Rectal smooth muscle tissue (tissue), 1 donor: ENCODE results near the gene FCAMR.

Source experiments
- H3K27ac ChIP-seq: one replicate; pipeline ENCODE4 v1.7.0; 2013; ENCODE audit warnings: low read depth, low read length, inconsistent platforms
- H3K27me3 ChIP-seq: one replicate; pipeline ENCODE4 v1.7.0; 2013; ENCODE audit warnings: low read length; ENCODE audit not compliant: control insufficient read depth, insufficient read depth
- H3K36me3 ChIP-seq: one replicate; pipeline ENCODE4 v1.7.0; 2013; ENCODE audit warnings: low read length; ENCODE audit not compliant: control insufficient read depth, insufficient read depth
- H3K4me1 ChIP-seq: one replicate; pipeline ENCODE4 v1.7.0; 2013; ENCODE audit warnings: low read length; ENCODE audit not compliant: control insufficient read depth, insufficient read depth
- H3K4me3 ChIP-seq: one replicate; pipeline ENCODE4 v1.7.0; 2013; ENCODE audit warnings: low read length
- H3K9ac ChIP-seq: one replicate; pipeline ENCODE4 v1.7.0; 2013; ENCODE audit warnings: low read length

The FCAMR gene, protein sequence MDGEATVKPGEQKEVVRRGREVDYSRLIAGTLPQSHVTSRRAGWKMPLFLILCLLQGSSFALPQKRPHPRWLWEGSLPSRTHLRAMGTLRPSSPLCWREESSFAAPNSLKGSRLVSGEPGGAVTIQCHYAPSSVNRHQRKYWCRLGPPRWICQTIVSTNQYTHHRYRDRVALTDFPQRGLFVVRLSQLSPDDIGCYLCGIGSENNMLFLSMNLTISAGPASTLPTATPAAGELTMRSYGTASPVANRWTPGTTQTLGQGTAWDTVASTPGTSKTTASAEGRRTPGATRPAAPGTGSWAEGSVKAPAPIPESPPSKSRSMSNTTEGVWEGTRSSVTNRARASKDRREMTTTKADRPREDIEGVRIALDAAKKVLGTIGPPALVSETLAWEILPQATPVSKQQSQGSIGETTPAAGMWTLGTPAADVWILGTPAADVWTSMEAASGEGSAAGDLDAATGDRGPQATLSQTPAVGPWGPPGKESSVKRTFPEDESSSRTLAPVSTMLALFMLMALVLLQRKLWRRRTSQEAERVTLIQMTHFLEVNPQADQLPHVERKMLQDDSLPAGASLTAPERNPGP

GRCh38 chr1:206970446-206970845 lies at the start of gene FCAMR:
Gene FCAMR (minus strand): TSS chr1:206970460. CDS start chr1:206970125, 335 bp downstream.
- Histone ChIP-seq H3K9ac (no peak within 1 kb of the TSS), H3K4me1 (no peaks in the 10 kb centered on the region), H3K4me3 (no peak within 1 kb of the TSS), H3K36me3 (no peaks in the 10 kb centered on the region), H3K27ac (no peak within 1 kb of the TSS), H3K27me3 (no peaks in the 10 kb centered on the region)

DNA sequence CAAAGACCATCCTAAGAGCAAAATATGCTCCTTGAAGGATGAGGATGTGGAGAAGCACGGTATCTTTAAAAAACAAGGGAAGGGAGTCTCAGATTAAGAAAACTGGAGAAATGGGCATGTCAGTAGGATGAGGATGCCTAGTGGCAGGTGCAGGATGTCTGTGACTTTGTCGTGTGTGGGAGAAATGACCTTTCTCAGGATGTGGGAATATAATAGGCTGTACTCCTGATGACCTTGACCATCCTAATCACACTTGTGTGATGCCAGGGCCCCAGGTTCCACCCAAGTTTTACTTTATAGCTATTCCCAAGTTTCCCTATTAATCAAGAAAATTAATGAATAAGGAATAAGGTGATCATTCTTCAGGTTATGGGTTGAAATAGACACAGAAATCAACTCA lies 49.4 kb upstream of the FCAMR start:
- H3K4me1 ChIP-seq, result no peaks in the 10 kb centered on the region
- H3K36me3 ChIP-seq, result no peaks in the 10 kb centered on the region
- no peak overlapping the region for H3K4me3 ChIP-seq
- H3K9ac ChIP-seq, result no peak overlapping the region
- no peak overlapping the region for H3K27ac ChIP-seq
- no peaks in the 10 kb centered on the region for H3K27me3 ChIP-seq

- Histone ChIP-seq H3K9ac (no peak overlapping the region), H3K4me3 (no peak overlapping the region), H3K27ac (no peak overlapping the region)
Observed at GRCh38 chr1:207019161-207019560, 48.9 kb upstream of the FCAMR start.

GRCh38 chr1:207018707-207019106 lies 48.4 kb upstream of the FCAMR start:
- Histone ChIP-seq H3K9ac (no peak overlapping the region), H3K27ac (no peak overlapping the region), H3K4me1 (no peaks in the 10 kb centered on the region), H3K4me3 (no peak overlapping the region), H3K27me3 (no peaks in the 10 kb centered on the region), H3K36me3 (no peaks in the 10 kb centered on the region)

More at GRCh38 chr1:207019161-207019560, 48.9 kb upstream of the FCAMR start:
- Histone ChIP-seq H3K36me3 (no peaks in the 10 kb centered on the region), H3K27me3 (no peaks in the 10 kb centered on the region), H3K4me1 (no peaks in the 10 kb centered on the region)

DNA sequence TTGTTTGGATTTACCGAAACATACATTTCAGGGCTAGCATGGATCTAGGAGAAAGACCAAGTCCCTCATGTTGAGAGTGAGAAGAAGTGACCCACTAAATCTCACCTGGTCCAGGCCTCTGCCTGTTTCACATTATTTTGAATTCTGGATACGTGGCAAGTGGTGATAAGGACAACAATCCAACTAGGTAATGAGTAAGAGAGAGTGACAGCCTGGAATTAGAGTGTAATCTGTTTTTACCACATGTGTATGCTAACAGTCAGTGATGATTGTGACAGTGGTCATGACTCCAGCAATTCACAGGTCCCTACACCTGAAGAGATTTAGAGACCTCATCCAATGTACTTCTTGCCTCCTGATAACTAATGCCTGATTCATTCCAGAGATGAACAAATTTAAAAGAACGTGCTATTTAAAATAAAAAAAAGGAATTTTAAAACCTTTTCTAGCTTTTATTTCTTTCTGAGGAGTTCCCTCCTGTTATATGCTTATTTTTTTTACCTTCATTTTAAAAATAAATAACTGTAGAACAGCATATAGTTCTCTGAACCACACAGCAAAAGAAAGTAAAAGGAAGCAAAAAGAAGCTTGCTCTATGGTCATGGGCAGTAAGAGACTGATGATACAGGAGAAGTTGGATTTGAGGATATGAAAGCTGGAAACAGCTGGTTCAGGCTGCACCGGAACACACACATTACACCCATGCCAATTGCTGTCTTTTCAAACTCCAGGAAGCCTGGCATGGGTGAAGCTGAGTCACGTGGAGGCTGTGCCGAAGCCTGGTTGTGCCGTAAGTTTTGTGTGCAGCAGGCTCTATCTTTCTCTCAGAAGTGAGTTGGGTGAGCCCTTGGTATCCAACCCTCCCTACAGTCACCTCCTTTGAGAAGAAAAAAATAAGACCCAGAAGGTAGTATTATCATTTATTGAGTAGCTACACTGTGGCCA lies 47.6 kb upstream of the FCAMR start:
- no peak overlapping the region for H3K9ac ChIP-seq
- H3K27me3 ChIP-seq, result no peaks in the 10 kb centered on the region
- no peak overlapping the region for H3K27ac ChIP-seq
- H3K36me3 ChIP-seq, result no peaks in the 10 kb centered on the region
- no peak overlapping the region for H3K4me3 ChIP-seq
- no peaks in the 10 kb centered on the region for H3K4me1 ChIP-seq

DNA sequence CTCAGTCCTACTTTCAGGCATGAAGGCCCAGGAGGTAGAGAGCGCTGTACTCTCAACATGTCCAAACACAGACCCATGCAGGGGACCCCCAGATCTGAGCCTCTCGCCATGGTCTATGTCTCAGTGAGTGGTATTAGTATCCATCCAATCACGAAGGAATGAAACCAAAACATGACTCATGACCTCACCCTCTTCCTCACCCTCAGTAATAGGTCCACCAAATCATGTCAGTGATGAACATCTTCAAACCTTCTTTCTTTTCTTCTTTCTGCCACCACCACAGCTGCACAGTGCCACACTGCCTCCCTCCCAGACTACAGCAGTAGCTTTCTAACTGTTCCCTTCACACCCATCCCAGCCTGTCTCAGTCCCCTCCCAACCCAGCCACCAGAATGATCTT lies 45.5 kb upstream of the FCAMR start:
- Histone ChIP-seq H3K9ac (no peak overlapping the region), H3K27me3 (no peaks in the 10 kb centered on the region), H3K4me3 (no peak overlapping the region), H3K27ac (no peak overlapping the region), H3K36me3 (no peaks in the 10 kb centered on the region), H3K4me1 (no peaks in the 10 kb centered on the region)

DNA sequence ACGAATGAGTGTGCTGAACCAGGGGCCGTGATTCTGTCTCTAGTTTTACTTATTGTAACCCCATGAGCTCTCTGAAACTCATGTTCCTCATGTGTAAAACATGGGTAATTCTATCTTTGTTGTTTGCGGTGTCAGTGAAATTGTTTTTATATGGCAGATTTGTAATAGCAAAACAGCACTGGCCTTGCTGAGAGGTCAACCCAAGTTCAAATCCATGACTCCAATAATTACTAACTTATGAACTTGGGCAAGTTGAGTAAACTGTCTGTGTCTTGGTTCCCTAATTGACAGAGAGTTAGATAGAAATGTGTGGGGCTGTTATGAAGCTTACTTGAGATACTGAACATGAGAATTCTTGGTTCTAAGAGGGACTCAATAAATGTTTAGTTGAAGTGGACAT lies 44.5 kb upstream of the FCAMR start:
- H3K9ac ChIP-seq, result no peak overlapping the region
- no peaks in the 10 kb centered on the region for H3K4me1 ChIP-seq
- no peak overlapping the region for H3K27ac ChIP-seq
- H3K36me3 ChIP-seq, result no peaks in the 10 kb centered on the region
- no peak overlapping the region for H3K4me3 ChIP-seq
- H3K27me3 ChIP-seq, result no peaks in the 10 kb centered on the region

- no peaks in the 10 kb centered on the region for H3K4me1 ChIP-seq
- H3K9ac ChIP-seq, result no peak overlapping the region
- H3K4me3 ChIP-seq, result no peak overlapping the region
- no peaks in the 10 kb centered on the region for H3K36me3 ChIP-seq
- H3K27ac ChIP-seq, result no peak overlapping the region
- H3K27me3 ChIP-seq, result no peaks in the 10 kb centered on the region
Observed at GRCh38 chr1:207013321-207014085, 43.2 kb upstream of the FCAMR start.

DNA sequence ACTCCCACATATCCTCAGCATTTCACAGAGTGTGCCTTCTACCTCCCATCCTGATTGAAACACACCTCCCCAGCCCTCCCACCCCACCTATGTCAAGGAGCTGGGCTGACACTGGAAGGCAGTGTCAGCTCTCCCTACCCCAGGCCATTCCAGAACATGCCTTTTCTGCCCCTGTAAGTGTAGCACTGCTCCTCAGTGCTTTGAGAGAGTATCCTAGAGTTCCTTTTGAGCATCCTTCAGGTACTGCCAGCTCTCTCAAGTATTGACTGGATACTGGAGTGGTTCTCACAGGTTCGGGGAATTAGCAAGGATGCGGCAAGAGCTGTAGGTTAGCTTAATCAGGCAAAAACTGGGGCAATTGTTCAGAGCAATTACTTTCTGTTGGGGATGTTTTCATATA lies 40.5 kb upstream of the FCAMR start:
- H3K36me3 ChIP-seq, result no peaks in the 10 kb centered on the region
- H3K27ac ChIP-seq, result no peak overlapping the region
- H3K4me1 ChIP-seq, result no peaks in the 10 kb centered on the region
- H3K4me3 ChIP-seq, result no peak overlapping the region
- H3K9ac ChIP-seq, result no peak overlapping the region
- H3K27me3 ChIP-seq, result no peaks in the 10 kb centered on the region

- no peaks in the 10 kb centered on the region for H3K27me3 ChIP-seq
- no peaks in the 10 kb centered on the region for H3K4me1 ChIP-seq
- H3K36me3 ChIP-seq, result no peaks in the 10 kb centered on the region
- H3K9ac ChIP-seq, result no peak overlapping the region
- no peak overlapping the region for H3K4me3 ChIP-seq
- no peak overlapping the region for H3K27ac ChIP-seq
Observed at GRCh38 chr1:207009945-207010344, 39.7 kb upstream of the FCAMR start.

DNA sequence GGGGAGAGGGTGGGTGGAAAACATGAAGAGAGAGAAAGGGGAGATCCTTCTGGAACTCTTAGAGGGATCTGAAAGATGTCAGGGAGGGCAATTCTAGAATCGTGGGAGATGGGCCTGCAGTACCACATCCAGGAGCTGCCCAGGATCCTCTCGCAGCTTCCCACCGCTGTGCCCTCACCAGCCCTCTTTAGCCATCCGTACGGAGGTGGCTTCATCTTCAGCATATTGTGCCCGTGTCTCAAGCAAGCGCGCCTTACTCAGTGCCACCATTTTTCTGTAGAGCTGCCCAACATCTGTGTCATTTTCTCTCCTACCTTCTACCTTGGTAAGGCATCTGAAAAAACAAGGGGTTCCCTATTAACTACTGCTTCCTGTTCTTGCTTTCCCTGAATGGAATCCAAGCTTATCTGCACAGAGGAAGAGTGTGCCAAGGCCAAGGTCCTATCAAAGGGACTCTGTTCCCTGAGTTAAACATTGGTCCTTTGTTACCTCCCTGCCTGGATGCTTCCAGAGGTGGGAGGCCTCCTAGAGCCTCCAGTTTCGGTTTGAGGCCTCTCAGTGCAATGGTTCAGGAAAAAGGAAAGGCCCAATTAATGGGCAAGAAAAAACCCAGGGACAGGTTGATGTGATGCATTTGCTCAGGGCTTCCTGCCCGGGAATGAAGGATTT lies 39.1 kb upstream of the FCAMR start:
- no peaks in the 10 kb centered on the region for H3K36me3 ChIP-seq
- no peak overlapping the region for H3K9ac ChIP-seq
- H3K27ac ChIP-seq, result no peak overlapping the region
- no peak overlapping the region for H3K4me3 ChIP-seq
- H3K4me1 ChIP-seq, result no peaks in the 10 kb centered on the region
- H3K27me3 ChIP-seq, result no peaks in the 10 kb centered on the region
